H9 (cell line): Measurements from ENCODE around the gene KCNJ10. TPM values are rescaled to one million over a fixed set of nuclear protein-coding genes. Genes with fewer than 3 reads are reported as not detected.

Experiments used
- DNase-seq: peaks from one replicate; pipeline ENCODE4 v3.0.0-alpha.2; 2017
- H2AFZ ChIP-seq: one replicate; pipeline ENCODE4 v1.6.1; 2013; ENCODE audit warnings: mild to moderate bottlenecking, low read length, control low read depth, moderate library complexity
- H2AK5ac ChIP-seq: 2 replicates; pipeline ENCODE4 v1.6.1; 2013; ENCODE audit warnings: low read length, control low read depth, mixed read lengths; ENCODE audit not compliant: insufficient read length
- H2BK120ac ChIP-seq: one replicate; pipeline ENCODE4 v1.6.1; 2013; ENCODE audit warnings: low read depth, mild to moderate bottlenecking, low read length, control low read depth, inconsistent platforms; ENCODE audit not compliant: poor library complexity, severe bottlenecking
- H2BK12ac ChIP-seq: 2 replicates; pipeline ENCODE4 v1.6.1; 2013; ENCODE audit warnings: low read length, control low read depth, mixed read lengths, low read depth; ENCODE audit not compliant: insufficient read length
- H2BK15ac ChIP-seq: 2 replicates; pipeline ENCODE4 v1.6.1; 2013; ENCODE audit warnings: low read depth, low read length, control low read depth
- H2BK20ac ChIP-seq: one replicate; pipeline ENCODE4 v1.6.1; 2013; ENCODE audit warnings: low read depth, mild to moderate bottlenecking, low read length, control low read depth, inconsistent platforms; ENCODE audit not compliant: poor library complexity, severe bottlenecking
- H2BK5ac ChIP-seq: 2 replicates; pipeline ENCODE4 v1.6.1; 2013; ENCODE audit warnings: low read length, control low read depth, mixed read lengths; ENCODE audit not compliant: insufficient read length
- H3K14ac ChIP-seq: 2 replicates; pipeline ENCODE4 v1.6.1; 2013; ENCODE audit warnings: low read length, control low read depth; ENCODE audit not compliant: insufficient read depth
- H3K18ac ChIP-seq: 2 replicates; pipeline ENCODE4 v1.6.1; 2013; ENCODE audit warnings: low read depth, mild to moderate bottlenecking, mixed read lengths, low read length, control low read depth; ENCODE audit not compliant: insufficient read length
- H3K23ac ChIP-seq: 2 replicates; pipeline ENCODE4 v1.6.1; 2013; ENCODE audit warnings: low read length, control low read depth, mixed read lengths, low read depth; ENCODE audit not compliant: insufficient read length
- H3K23me2 ChIP-seq: 2 replicates; pipeline ENCODE4 v1.6.1; 2013; ENCODE audit warnings: low read depth, mild to moderate bottlenecking, mixed read lengths, low read length, control low read depth; ENCODE audit not compliant: insufficient read length, poor library complexity, severe bottlenecking
- H3K27ac ChIP-seq: 2 replicates; pipeline ENCODE4 v1.5.1; 2013; ENCODE audit warnings: low read length, control low read depth, mixed read lengths, low read depth; ENCODE audit not compliant: insufficient read length
- H3K27me3 ChIP-seq: 2 replicates; pipeline ENCODE4 v1.6.1; 2013; ENCODE audit warnings: low read length, control low read depth, inconsistent platforms; ENCODE audit not compliant: insufficient read depth
- H3K4ac ChIP-seq: 2 replicates; pipeline ENCODE4 v1.6.1; 2013; ENCODE audit warnings: low read depth, mild to moderate bottlenecking, control low read depth, inconsistent platforms, low read length, moderate library complexity
- H3K4me1 ChIP-seq: 2 replicates; pipeline ENCODE4 v1.6.1; 2013; ENCODE audit warnings: low read length, control low read depth, inconsistent platforms; ENCODE audit not compliant: insufficient read depth
- H3K4me2 ChIP-seq: 2 replicates; pipeline ENCODE4 v1.6.1; 2013; ENCODE audit warnings: low read length, control low read depth, mixed read lengths; ENCODE audit not compliant: insufficient read length, insufficient read depth
- H3K56ac ChIP-seq: 2 replicates; pipeline ENCODE4 v1.6.1; 2013; ENCODE audit warnings: low read depth, mild to moderate bottlenecking, mixed read lengths, low read length, control low read depth; ENCODE audit not compliant: insufficient read length
- H3K79me1 ChIP-seq: 2 replicates; pipeline ENCODE4 v1.6.1; 2013; ENCODE audit warnings: low read depth, mild to moderate bottlenecking, moderate library complexity, low read length, control low read depth, inconsistent platforms; ENCODE audit not compliant: insufficient read depth, poor library complexity, severe bottlenecking
- H3K79me2 ChIP-seq: 2 replicates; pipeline ENCODE4 v1.6.1; 2013; ENCODE audit warnings: low read length, control low read depth, inconsistent platforms; ENCODE audit not compliant: insufficient read depth
- H3K9ac ChIP-seq: 2 replicates; pipeline ENCODE4 v1.6.1; 2013; ENCODE audit warnings: low read length, control low read depth, mixed read lengths; ENCODE audit not compliant: insufficient read length; ENCODE audit errors: extremely low read depth
- H3K9me3 ChIP-seq: one replicate; pipeline ENCODE4 v1.6.1; 2013; ENCODE audit warnings: low read depth, low read length, inconsistent platforms; ENCODE audit not compliant: control insufficient read depth
- H3T11ph ChIP-seq: one replicate; pipeline ENCODE4 v1.6.1; 2013; ENCODE audit warnings: mild to moderate bottlenecking, low read length, control low read depth, inconsistent platforms
- H4K20me1 ChIP-seq: one replicate; pipeline ENCODE4 v1.6.1; 2013; ENCODE audit not compliant: control insufficient read depth, insufficient read length, insufficient read depth
- H4K5ac ChIP-seq: 2 replicates; pipeline ENCODE4 v1.6.1; 2013; ENCODE audit warnings: low read depth, mild to moderate bottlenecking, mixed read lengths, low read length, control low read depth; ENCODE audit not compliant: insufficient read length
- H4K8ac ChIP-seq: replicated peaks from 2 replicates; pipeline ENCODE4 v1.6.1; 2013; ENCODE audit warnings: low read length, control low read depth, mixed read lengths, low read depth; ENCODE audit not compliant: insufficient read length
- H4K91ac ChIP-seq: 2 replicates; pipeline ENCODE4 v1.6.1; 2013; ENCODE audit warnings: low read depth, mild to moderate bottlenecking, moderate library complexity, mixed read lengths, low read length, control low read depth; ENCODE audit not compliant: insufficient read length
- H3K27ac Mint-ChIP-seq, 3 experiments: 2 replicates in 2 of 3; 3 replicates in 1 of 3; pipeline ENCODE4 v1.8.0; 2020 to 2021; ENCODE audit warnings: mixed read lengths in 3 of 3, mild to moderate bottlenecking in 1 of 3, moderate library complexity in 1 of 3
- H3K27me3 Mint-ChIP-seq: 2 replicates; pipeline ENCODE4 v1.8.0; 2021; ENCODE audit warnings: low read depth, mild to moderate bottlenecking, moderate library complexity, mixed read lengths
- H3K36me3 Mint-ChIP-seq, 3 experiments: 2 replicates in 2 of 3; 3 replicates in 1 of 3; pipeline ENCODE4 v1.8.0; 2020 to 2021; ENCODE audit warnings: low read depth in 3 of 3, mixed read lengths in 3 of 3; ENCODE audit not compliant: insufficient read depth in 1 of 3
- H3K4me1 Mint-ChIP-seq, 2 experiments: 2 replicates each; pipeline ENCODE4 v1.8.0; 2020; ENCODE audit warnings: mixed read lengths in 2 of 2
- H3K4me3 Mint-ChIP-seq, 2 experiments: 2 replicates in 1 of 2; 3 replicates in 1 of 2; pipeline ENCODE4 v1.8.0; 2020 to 2021; ENCODE audit warnings: mild to moderate bottlenecking in 2 of 2, mixed read lengths in 2 of 2, moderate library complexity in 1 of 2
- H3K9me3 Mint-ChIP-seq, 2 experiments: 2 replicates in 1 of 2; 3 replicates in 1 of 2; pipeline ENCODE4 v1.8.0; 2020; ENCODE audit warnings: mild to moderate bottlenecking in 2 of 2, mixed read lengths in 2 of 2, moderate library complexity in 1 of 2
- WGBS: extraction: QIAGEN DNeasy Blood & Tissue Kit; methylation state at CpG from one replicate; pipeline ENCODE4 v1.1.7; 2013; ENCODE audit warnings: missing lambda C conversion rate, low lambda C conversion rate, mixed read lengths; ENCODE audit not compliant: insufficient read length; ENCODE audit errors: extremely low coverage; 5-methylcytosine and 5-hydroxymethylcytosine counted together
- total RNA-seq: library from RNA; stranded (reverse); gene quantifications from 2 replicates; pipeline ENCODE4 v1.2.1, GENCODE V29; 2021
- TF ChIP-seq, protein P1 (sequence below): fragments of 200-600 bp; sonication (generic); conservative IDR thresholded peaks from 3 replicates; pipeline ENCODE4 v1.8.0; 2021; ENCODE audit warnings: antibody characterized with exemption, mild to moderate bottlenecking

KCNJ10 gene
- total RNA-seq, 1 experiment from 2014 or later, result 0.44 TPM

GRCh38 chr1:159972443-159973205 lies 97.3 kb downstream of the KCNJ10 start:
- H3K27me3 Mint-ChIP-seq, result peaks cover 9% of the 10 kb centered on the region
- WGBS, result no CpG with 5 or more reads among the region's 8 CpGs

More at GRCh38 chr1:159972443-159973205, 97.3 kb downstream of the KCNJ10 start:
- Histone ChIP-seq H3K14ac (no peak overlapping the region), H3K4me2 (no peak overlapping the region), H2BK120ac (no peak overlapping the region), H3K79me1 (no peaks in the 10 kb centered on the region), H2AFZ (no peak overlapping the region), H2BK20ac (no peak overlapping the region), H2BK12ac (no peak overlapping the region), H3K23ac (no peak overlapping the region), H3K56ac (no peak overlapping the region), H3K18ac (no peak overlapping the region), H4K91ac (no peak overlapping the region), H4K5ac (no peak overlapping the region), H3K4me1 (no peaks in the 10 kb centered on the region), H3K4ac (no peak overlapping the region), H3K9me3 (no peaks in the 10 kb centered on the region), H3K9ac (no peak overlapping the region), H3K23me2 (no peaks in the 10 kb centered on the region), H3K79me2 (no peaks in the 10 kb centered on the region), H3K27ac (no peak overlapping the region), H2BK15ac (no peak overlapping the region), H4K8ac (no peak overlapping the region), H2AK5ac (no peak overlapping the region), H4K20me1 (no peaks in the 10 kb centered on the region), H3K27me3 (no peaks in the 10 kb centered on the region), H2BK5ac (no peak overlapping the region), H3T11ph (no peak overlapping the region)
- H3K36me3 Mint-ChIP-seq, result no peaks in the 10 kb centered on the region
- H3K4me1 Mint-ChIP-seq, result peaks cover 0 to 7% of the 10 kb centered on the region in 2 experiments; a peak in 1 of 4 replicates
- TF ChIP-seq, protein P1, sequence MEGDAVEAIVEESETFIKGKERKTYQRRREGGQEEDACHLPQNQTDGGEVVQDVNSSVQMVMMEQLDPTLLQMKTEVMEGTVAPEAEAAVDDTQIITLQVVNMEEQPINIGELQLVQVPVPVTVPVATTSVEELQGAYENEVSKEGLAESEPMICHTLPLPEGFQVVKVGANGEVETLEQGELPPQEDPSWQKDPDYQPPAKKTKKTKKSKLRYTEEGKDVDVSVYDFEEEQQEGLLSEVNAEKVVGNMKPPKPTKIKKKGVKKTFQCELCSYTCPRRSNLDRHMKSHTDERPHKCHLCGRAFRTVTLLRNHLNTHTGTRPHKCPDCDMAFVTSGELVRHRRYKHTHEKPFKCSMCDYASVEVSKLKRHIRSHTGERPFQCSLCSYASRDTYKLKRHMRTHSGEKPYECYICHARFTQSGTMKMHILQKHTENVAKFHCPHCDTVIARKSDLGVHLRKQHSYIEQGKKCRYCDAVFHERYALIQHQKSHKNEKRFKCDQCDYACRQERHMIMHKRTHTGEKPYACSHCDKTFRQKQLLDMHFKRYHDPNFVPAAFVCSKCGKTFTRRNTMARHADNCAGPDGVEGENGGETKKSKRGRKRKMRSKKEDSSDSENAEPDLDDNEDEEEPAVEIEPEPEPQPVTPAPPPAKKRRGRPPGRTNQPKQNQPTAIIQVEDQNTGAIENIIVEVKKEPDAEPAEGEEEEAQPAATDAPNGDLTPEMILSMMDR, result no peak
- no peaks in the 10 kb centered on the region for H3K9me3 Mint-ChIP-seq
- DNase-seq, result no peak
- H3K27ac Mint-ChIP-seq, result no peak overlapping the region
- H3K4me3 Mint-ChIP-seq, result no peak overlapping the region
